ENCODE measurements around the gene MUSK. TPM values are rescaled to one million over a fixed set of nuclear protein-coding genes. Genes with fewer than 3 reads are reported as not detected.
"Not testable (repeated sequence)": the region's sequence is repeated elsewhere in the genome, so short reads cannot be mapped to it uniquely, and the experiment has no call there.

MUSK gene
- total RNA-seq, 1 experiment from 2014 or later, result not detected

- no peaks in the 10 kb centered on the region; the same call in 1 of the 2 replicates for H3K27me3 Mint-ChIP-seq (ENCODE audit: low read depth)
- no peak overlapping the region for H3K27ac Mint-ChIP-seq
- DNase-seq (ENCODE audit: low spot score), result no peak
- no peak for ATAC-seq
- no peaks in the 10 kb centered on the region for H3K9me3 Mint-ChIP-seq
- H3K4me3 Mint-ChIP-seq, result no peak overlapping the region
- ChIA-PET CTCF (no interaction called here), POLR2A (no interaction called here)
- no peaks in the 10 kb centered on the region for H3K4me1 Mint-ChIP-seq
- TF ChIP-seq HMGA2 (CRISPR knock-in tag; IDR thresholded peaks at IDR 0.05) (no peak), AFF4 (CRISPR knock-in tag; IDR thresholded peaks at IDR 0.05; ENCODE audit: borderline replicate concordance) (no peak)
- H3K36me3 Mint-ChIP-seq, result no peaks in the 10 kb centered on the region
Measured at GRCh38 chr9:110785166-110785565, 116.6 kb downstream of the MUSK start.

DNA sequence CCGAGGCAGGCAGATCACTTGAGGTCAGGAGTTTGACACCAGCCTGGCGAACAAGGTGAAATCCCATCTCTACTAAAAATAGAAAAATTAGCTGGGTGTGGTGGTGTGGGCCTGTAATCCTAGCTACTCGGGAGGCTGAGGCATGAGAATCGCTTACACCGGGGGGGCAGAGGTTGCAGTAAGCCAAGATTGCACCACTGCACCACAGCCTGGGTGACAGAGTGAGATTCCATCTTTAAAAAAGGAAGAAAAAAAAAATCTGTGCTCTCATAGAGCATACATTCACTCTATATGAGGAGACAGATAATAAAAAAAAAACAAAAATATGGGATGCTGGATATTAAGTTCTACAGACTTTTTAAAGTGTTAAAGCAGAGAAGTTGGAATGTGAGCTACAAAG, 119.8 kb downstream of the MUSK start:
- H3K9me3 Mint-ChIP-seq; CTCF ChIA-PET; H3K27me3 Mint-ChIP-seq (ENCODE audit: low read depth); DNase-seq (ENCODE audit: low spot score); H3K36me3 Mint-ChIP-seq; H3K4me1 Mint-ChIP-seq; H3K4me3 Mint-ChIP-seq; POLR2A ChIA-PET; ATAC-seq; H3K27ac Mint-ChIP-seq: not testable (repeated sequence)

DNA sequence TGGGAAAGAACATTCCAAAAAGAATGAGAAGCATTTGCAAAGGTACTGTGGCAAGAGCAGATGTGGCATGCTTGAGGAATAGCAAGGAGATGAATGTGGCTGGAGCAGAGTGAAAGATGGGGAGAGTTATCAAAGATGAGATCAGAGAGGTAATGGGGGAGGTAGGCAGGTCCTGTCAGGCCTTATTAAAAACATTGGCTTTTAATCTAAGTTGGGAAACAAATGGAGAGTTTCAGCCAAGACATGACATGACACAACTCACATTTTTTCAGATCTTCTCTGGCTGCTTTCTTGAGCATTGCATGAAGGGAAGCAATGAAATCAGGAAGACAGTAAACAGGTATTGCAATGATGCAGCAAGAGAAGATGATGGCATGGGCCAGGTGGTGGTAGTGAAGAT, 120.3 kb downstream of the MUSK start:
- no peaks in the 10 kb centered on the region for H3K9me3 Mint-ChIP-seq
- no peaks in the 10 kb centered on the region for H3K27me3 Mint-ChIP-seq (ENCODE audit: low read depth)
- no peak for ATAC-seq
- ChIA-PET POLR2A (no interaction called here), CTCF (no interaction called here)
- DNase-seq (ENCODE audit: low spot score), result no peak
- no peak overlapping the region for H3K4me3 Mint-ChIP-seq
- TF ChIP-seq, protein P1, sequence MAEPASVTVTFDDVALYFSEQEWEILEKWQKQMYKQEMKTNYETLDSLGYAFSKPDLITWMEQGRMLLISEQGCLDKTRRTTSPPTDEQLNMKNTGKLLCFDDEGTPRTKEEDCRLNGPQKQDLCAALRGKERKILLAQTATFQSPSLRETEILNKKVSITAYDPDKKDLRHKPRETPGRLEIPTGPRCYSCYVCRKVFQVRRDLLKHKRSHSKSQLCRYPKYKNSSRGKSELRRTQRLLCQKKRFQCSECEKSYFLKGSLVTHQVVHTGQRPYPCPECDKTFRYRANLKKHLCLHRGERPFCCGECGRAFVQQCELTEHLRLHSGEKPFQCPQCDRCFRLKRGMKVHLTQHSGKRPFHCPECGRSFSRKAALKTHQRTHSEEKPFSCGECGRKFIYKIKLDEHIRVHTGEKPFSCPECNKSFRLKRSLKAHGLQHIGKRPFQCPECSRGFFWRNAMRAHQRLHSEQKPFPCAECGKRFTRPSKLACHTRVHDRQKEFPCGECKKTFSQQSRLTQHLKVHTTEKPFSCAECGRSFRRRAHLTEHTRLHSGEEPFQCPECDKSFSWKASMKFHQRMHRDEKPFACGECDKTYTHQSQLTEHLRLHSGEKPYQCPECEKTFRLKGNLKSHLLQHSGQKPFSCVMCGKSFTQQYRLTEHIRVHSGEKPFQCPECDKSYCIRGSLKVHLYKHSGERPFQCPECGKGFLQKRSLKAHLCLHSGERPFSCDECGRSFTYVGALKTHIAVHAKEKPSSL (CRISPR knock-in tag; conservative IDR thresholded peaks at IDR 0.05), result no peak
- TF ChIP-seq FOXP4 (CRISPR knock-in tag; IDR thresholded peaks at IDR 0.05), result no peak
- TF ChIP-seq ZNF281 (CRISPR knock-in tag; IDR thresholded peaks at IDR 0.05), result no peak
- no peak for TF ChIP-seq NR3C1 (CRISPR knock-in tag; conservative IDR thresholded peaks at IDR 0.05; ENCODE audit: low read depth)
- no peak for TF ChIP-seq OVOL2 (CRISPR knock-in tag; IDR thresholded peaks at IDR 0.05; ENCODE audit: borderline replicate concordance)
- TF ChIP-seq, protein P2, sequence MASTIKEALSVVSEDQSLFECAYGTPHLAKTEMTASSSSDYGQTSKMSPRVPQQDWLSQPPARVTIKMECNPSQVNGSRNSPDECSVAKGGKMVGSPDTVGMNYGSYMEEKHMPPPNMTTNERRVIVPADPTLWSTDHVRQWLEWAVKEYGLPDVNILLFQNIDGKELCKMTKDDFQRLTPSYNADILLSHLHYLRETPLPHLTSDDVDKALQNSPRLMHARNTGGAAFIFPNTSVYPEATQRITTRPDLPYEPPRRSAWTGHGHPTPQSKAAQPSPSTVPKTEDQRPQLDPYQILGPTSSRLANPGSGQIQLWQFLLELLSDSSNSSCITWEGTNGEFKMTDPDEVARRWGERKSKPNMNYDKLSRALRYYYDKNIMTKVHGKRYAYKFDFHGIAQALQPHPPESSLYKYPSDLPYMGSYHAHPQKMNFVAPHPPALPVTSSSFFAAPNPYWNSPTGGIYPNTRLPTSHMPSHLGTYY (CRISPR knock-in tag; IDR thresholded peaks at IDR 0.05), result no peak
- no peak for TF ChIP-seq NR1H2 (CRISPR knock-in tag; IDR thresholded peaks at IDR 0.05)
- TF ChIP-seq NR2C2 (CRISPR knock-in tag; IDR thresholded peaks at IDR 0.05), result no peak
- TF ChIP-seq ZNF396 (CRISPR knock-in tag; IDR thresholded peaks at IDR 0.05; ENCODE audit: borderline replicate concordance), result no peak
- H3K4me1 Mint-ChIP-seq, result no peaks in the 10 kb centered on the region
- no peak overlapping the region for H3K27ac Mint-ChIP-seq
- H3K36me3 Mint-ChIP-seq, result no peaks in the 10 kb centered on the region
